HT-29 (cell line): ENCODE results near the gene CDH4. TPM values are rescaled to one million over a fixed set of nuclear protein-coding genes. Genes with fewer than 3 reads are reported as not detected.

Experiments used
- DNase-seq: peaks from one replicate; pipeline ENCODE4 v3.0.0-alpha.2; 2015; ENCODE audit warnings: low spot score
- total RNA-seq: library from RNA; depleted of rRNA; stranded (reverse); fragments of >200 nt; shearing (Covaris generic); gene quantifications from 2 replicates; pipeline ENCODE4 v1.2.3, GENCODE V29; 2014

CDH4 gene
- total RNA-seq, 1 experiment from 2014 or later: not detected

GRCh38 chr20:61300709-61301108 lies 48.6 kb downstream of the CDH4 start:
- DNase-seq: no peak

GRCh38 chr20:61301711-61302525 lies 49.9 kb downstream of the CDH4 start:
- no peak for DNase-seq

GRCh38 chr20:61303217-61303616 lies 51.2 kb downstream of the CDH4 start:
- no peak for DNase-seq

- no peak for DNase-seq
Observed at GRCh38 chr20:61303675-61304074, 51.6 kb downstream of the CDH4 start.

- no peak for DNase-seq
Observed at GRCh38 chr20:61304750-61305149, 52.7 kb downstream of the CDH4 start.

GRCh38 chr20:61306937-61307475 lies 54.9 kb downstream of the CDH4 start:
- no peak for DNase-seq

- DNase-seq: no peak
Observed at GRCh38 chr20:61307686-61308476, 55.8 kb downstream of the CDH4 start.

GRCh38 chr20:61308477-61308774 lies 56.4 kb downstream of the CDH4 start:
- no peak for DNase-seq

GRCh38 chr20:61310954-61311353 lies 58.9 kb downstream of the CDH4 start:
- DNase-seq: no peak

GRCh38 chr20:61311656-61312387 lies 59.8 kb downstream of the CDH4 start:
- DNase-seq: no peak

- no peak for DNase-seq
Observed at GRCh38 chr20:61312925-61313324, 60.9 kb downstream of the CDH4 start.

GRCh38 chr20:61313396-61313795 lies 61.3 kb downstream of the CDH4 start:
- no peak for DNase-seq

- DNase-seq: no peak
Observed at GRCh38 chr20:61314326-61315010, 62.4 kb downstream of the CDH4 start.

- no peak for DNase-seq
Observed at GRCh38 chr20:61315319-61315718, 63.3 kb downstream of the CDH4 start.

- DNase-seq: no peak
Observed at GRCh38 chr20:61316346-61316745, 64.3 kb downstream of the CDH4 start.

GRCh38 chr20:61317966-61318530 lies 66.0 kb downstream of the CDH4 start:
- no peak for DNase-seq

GRCh38 chr20:61320691-61321425 lies 68.8 kb downstream of the CDH4 start:
- no peak for DNase-seq

- no peak for DNase-seq
Observed at GRCh38 chr20:61321481-61321880, 69.4 kb downstream of the CDH4 start.

- no peak for DNase-seq
Observed at GRCh38 chr20:61322151-61322865, 70.2 kb downstream of the CDH4 start.

- no peak for DNase-seq
Observed at GRCh38 chr20:61324906-61325305, 72.8 kb downstream of the CDH4 start.
